VCaP (cell line): Measurements from ENCODE around the gene CMTM1.

Source experiments
- H3K27ac ChIP-seq: fragments of 450-650 bp; 2 replicates; pipeline ENCODE4 v1.5.1; 2017
- CTCF ChIP-seq: fragments of 450-650 bp; conservative IDR thresholded peaks from 2 replicates; pipeline ENCODE4 v1.5.1; 2017; ENCODE audit warnings: mild to moderate bottlenecking, moderate library complexity

CMTM1 gene

DNA sequence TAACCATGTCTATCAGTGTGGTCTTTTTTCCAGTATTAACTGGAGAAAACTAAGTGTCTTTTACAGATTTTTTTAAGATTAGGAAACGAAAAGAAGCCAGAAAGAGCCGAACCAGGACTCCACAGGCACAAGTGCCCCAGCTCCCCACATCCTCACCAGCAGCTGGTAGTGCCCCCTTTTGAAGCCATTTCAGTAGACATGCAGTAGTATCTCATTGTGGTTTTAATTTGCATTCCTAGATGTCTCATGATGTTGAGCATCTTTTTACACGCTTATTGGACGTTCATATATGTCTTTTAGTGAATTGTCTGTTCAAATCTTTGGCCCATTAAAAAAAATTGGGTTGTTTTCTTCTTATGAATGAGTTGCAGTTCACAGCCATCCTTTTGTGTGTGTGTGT is 33.5 kb downstream of the CMTM1 start:
- TF ChIP-seq CTCF, result no peak
- no peak overlapping the region for H3K27ac ChIP-seq

DNA sequence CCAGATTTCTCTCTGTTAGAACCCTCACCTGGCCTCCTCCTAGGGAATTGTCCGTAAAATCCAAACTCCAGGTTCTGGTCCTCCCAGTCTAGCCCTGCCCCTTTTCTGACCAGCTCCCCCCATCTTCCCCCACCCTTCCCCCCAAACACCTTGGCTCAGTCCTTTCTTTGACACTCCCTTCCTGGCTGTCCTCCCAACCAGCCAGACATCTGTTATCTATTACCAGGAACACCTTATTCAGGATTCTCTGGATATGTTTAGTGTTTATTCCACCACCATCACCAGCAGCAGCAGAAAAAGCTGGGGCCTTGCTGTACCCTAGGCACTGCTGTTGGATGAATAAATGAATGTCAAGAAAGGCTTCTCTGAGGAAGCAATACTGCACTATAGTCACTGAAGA is 34.2 kb downstream of the CMTM1 start:
- H3K27ac ChIP-seq, result no peak overlapping the region
- no peak for TF ChIP-seq CTCF

GRCh38 chr16:66601471-66601870 is 35.2 kb downstream of the CMTM1 start:
- no peak overlapping the region for H3K27ac ChIP-seq
- TF ChIP-seq CTCF, result no peak

- TF ChIP-seq CTCF, result no peak
- peak overlapping the region; percentile 70 for H3K27ac ChIP-seq
These were observed 37.5 kb downstream of the CMTM1 start for GRCh38 chr16:66603537-66604375.

DNA sequence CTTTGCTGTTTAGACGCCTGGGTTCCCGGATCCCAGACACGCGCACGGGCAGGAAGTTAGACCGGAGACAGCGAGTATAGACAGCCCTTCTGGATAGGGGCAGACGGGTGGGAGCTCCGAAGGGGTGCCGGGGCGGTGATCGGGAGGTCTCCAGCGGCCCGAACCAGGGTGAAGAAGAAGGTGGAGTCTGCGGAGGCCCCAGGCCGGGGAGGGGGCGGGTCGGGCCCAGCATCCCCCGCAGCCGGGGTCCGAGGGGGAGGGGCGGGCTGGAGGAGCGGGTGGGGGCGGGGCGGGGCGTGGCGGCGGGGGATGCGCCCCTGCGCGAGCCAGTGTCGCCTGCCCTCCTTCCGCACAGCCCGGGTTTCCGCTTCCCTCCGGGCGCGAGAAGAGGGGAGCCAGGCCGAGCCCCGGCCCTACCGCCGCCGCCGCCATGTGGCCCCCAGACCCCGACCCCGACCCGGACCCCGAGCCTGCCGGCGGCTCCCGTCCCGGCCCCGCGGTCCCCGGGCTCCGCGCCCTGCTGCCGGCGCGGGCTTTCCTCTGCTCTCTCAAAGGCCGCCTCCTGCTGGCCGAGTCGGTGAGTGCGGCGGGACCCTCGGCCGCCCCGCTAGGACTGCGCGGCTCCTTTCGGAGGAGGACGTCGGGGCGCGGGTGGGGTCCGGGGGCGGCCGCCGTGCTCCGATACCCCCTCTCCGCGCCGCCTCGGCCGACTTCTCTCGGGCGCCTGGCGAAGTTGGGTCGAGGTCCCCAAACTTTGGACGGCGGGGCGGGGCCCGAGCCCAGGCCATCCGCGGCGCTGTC is 38.3 kb downstream of the CMTM1 start, which contains the start of gene CMTM3:
Gene CMTM3, plus strand, starts transcription at position 329 of the 801 bp plus-strand sequence. Its CDS starts 102 bp downstream, at position 431.
- peak within 1 kb of the TSS; percentile 70 for H3K27ac ChIP-seq
- TF ChIP-seq CTCF, result peak; percentile 77

- TF ChIP-seq CTCF, result no peak
- H3K27ac ChIP-seq, result peak overlapping the region; percentile 70
These were observed 39.1 kb downstream of the CMTM1 start for GRCh38 chr16:66605177-66605978.
